ENCODE results near the gene MAGEA4.

MAGEA4 gene

GRCh38 chrX:151929126-151929525, 16.4 kb downstream of the MAGEA4 start:
- DNase-seq = no peak

DNA sequence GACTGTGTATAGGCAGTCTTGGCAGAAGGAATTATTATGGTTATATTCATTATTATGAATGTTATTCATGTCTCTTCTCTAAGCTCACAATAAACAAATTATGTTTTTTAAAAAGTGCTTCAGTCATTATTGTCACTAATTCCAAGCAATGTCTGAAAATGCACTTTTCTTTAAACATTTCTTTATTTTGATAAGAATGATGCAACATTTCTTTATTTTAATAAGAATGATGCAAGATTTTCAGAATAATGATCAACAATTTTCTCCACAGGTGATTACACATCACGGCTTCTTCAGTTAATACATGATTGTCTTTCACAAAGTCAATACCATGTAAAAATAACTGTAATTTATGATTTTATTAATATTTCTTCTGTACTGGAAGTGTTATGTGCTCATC, 22.7 kb downstream of the MAGEA4 start:
- DNase-seq = no peak

DNA sequence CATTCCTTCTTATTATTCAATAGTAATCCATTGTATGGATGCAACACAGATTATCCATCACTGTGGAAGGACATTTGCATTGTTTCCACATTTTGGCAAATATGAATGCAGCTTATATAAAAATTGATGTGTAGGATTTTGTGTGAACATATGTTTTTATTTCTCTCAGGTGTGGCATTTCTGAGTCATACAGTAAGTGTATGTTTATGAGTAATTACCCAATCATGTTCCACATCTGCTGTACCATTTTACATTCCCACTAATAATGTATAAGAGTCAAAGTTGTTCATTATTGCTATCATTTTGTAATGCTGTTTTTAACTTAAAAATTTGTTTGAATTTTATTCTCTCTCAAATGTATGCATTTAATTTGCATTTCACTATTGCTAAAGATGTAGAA, 25.5 kb downstream of the MAGEA4 start:
- DNase-seq = no peak

DNA sequence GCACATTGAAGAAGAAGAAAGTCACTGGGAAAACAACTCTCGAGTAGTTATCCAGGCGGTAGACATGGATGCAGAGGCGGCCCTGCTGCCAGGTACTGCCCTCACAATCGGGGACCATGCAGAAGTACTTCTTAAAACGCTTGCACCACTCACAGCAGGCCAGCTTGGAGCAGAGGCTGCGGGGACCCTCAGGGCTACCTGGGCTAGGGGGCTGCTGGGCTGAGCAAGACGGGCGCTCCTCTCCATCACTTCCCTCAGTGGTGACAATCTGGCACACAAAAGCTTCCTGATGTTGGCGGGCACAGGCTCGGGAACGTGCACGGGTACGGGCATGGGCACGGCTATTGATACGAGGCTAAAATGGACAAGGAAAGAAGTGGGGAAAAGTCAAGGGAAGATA, 42.0 kb downstream of the MAGEA4 start:
- no peak for DNase-seq

GRCh38 chrX:151958101-151958500, 45.4 kb downstream of the MAGEA4 start:
- DNase-seq = no peak

DNA sequence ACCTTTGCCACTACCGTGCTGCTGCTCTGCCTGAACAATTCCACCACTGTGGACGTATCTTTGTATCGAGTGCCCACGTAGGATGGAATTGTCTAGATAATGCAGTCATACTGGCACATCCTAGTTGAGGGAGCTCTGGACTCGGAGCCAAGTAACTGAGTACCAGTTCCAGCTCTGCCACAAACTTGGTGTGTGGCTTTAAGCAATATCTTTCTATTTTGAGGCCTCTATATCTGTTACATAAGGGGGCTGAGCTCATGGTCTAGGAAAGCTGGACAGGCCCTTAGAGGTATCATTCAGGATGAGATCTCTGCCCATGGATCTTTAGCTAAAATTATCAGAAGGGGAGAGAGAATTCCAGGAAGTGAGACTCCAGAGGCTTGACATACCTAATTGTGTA, 49.3 kb downstream of the MAGEA4 start:
- no peak for DNase-seq

DNA sequence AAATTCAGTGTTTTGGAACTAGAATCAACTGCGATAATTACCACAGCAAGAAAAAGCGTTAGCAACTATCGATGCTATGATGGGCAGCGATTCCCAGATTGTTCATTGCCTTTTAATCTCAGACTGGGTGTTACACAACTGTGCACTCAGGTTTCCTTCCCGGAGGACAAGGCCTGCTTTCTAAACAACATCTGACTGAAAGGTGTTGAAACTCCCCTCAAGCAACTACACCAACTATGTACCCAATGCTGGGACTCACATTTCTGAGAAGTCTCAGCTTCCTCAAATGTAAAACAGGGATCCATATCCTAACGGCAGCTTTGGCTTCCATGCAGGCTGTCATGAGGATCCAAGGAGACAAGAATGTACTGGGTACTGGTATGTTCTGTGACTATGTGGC, 53.5 kb downstream of the MAGEA4 start:
- DNase-seq = no peak

DNA sequence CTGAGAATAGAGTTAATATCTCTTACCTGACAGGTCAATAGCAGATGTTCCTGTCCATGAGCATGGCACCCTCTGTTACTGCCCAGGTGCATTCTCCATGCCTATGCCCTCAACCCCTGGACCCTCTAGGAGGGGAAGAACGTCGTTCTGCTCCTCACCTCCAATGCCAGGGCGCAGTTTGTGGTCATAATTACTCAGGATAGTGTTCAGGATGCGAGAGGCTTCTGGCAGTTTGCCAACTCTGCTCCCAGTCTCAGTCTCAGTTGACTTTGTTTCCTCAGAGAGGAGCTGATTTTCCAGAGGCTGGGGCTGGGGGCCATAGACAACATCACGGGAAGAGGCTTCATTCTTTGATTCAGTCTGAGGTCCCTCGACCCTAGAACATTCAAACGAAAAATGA, 57.3 kb downstream of the MAGEA4 start:
- DNase-seq = no peak

GRCh38 chrX:151970661-151971060, 58.0 kb downstream of the MAGEA4 start:
- peak; percentile 42 for DNase-seq

DNA sequence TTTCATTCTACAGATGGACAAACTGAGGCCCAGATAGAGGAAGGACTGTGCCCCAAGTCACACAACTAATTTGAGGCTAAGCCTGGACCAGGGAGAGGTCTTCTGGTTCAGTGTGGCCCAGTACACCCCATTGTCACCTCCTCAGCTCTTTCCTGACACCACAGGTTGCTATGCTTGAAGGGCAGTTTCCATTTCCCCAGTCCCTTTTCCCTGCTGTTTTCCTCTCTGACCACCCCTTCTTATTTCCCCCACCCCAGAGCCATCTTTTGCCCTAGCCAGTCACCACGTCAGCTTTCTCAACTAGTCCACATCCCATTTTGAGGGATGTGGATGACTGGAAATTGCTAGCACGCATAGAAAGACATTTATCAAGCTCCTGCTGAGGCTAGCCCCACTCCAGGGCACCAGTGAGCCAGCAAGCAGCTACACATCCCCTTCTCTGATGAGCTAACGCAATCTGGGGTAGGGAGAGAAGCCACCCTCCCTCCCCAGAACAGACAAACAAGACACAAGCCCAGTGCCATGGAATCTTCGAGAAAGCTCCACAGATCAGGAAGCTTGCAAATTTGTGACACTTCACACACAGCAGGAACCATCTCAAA, 60.5 kb downstream of the MAGEA4 start:
- no peak for DNase-seq

DNA sequence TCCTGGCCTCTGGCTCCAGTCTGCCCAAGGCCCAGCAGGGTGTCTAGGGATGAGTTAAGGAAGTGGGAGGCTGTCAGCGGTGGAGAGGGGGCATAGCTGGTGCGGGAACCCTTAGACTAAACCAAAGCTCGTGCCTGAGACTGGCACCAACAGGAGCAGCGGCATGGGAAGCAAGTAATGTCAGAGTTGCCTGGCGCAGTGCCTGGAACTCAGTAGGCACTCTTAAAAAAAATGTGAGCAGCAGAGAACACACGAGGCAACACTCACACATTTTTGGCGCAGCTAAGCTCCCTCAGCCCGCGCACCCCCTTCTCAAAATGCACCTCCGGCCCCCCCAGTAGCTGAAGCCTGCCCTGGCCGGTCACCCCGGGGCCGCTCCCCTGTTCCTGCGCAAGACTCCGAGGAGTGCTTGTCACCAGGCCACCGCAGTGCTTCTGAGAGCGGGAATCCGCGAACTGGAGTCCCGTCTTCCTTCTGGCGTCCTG, 61.2 kb downstream of the MAGEA4 start:
- no peak for DNase-seq
